Epidermal melanocyte (primary cell): ENCODE measurements around the gene RALY.
"Not testable (repeated sequence)": the region's sequence is repeated elsewhere in the genome, so short reads cannot be mapped to it uniquely, and the experiment has no call there.

ENCODE experiments used
- DNase-seq: peaks from one replicate; pipeline ENCODE4 v3.0.0; 2011; ENCODE audit warnings: low spot score; ENCODE audit not compliant: insufficient read length

The RALY gene

DNA sequence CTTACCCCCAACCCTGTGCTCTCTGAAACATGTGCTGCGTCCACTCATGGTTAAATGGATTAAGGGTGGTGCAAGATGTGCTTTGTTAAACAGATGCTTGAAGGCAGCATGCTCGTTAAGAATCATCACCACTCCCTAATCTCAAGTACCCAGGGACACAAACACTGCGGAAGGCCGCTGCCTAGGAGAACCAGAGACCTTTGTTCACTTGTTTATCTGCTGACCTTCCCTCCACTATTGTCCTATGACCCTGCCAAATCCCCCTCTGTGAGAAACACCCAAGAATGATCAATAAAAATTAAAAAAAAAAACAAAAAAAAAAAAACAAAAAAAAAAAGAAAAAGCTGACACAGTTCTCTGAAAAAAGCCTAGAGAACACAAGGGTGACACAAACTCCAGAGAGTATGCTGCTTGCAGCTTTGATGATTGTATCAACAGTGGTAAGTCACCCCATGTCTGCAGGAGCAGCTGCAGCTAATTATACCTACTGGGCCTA, 139.7 kb downstream of the RALY start:
- DNase-seq, result not testable (repeated sequence)
